ENCODE data around the gene NAPB.

The NAPB gene

DNA sequence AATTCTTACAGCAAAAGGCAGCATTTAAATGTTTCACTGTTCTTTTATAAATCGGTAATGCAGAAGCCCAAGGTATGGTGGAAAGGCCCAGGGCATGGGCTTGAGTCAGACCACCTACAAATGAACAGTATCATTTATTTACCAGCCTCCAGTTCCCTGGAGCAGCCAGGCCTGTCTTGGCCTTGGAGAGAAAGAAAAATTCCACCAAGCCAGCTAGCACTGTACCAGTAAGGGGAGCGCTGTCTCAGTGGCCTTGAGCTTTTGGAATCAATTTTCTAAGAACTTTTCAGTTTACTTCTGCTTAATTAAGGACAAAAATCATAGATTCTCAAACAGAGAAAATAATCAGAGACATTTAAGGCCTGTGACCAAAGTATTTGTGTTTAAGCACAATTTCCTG, 12.3 kb downstream of the NAPB start:
- DNase-seq (ENCODE audit: low read depth, low spot score): no peak
- no peak overlapping the region for H3K27ac ChIP-seq

- no peak for DNase-seq (ENCODE audit: low read depth, low spot score)
Measured at GRCh38 chr20:23407781-23408464, 13.4 kb downstream of the NAPB start.

DNA sequence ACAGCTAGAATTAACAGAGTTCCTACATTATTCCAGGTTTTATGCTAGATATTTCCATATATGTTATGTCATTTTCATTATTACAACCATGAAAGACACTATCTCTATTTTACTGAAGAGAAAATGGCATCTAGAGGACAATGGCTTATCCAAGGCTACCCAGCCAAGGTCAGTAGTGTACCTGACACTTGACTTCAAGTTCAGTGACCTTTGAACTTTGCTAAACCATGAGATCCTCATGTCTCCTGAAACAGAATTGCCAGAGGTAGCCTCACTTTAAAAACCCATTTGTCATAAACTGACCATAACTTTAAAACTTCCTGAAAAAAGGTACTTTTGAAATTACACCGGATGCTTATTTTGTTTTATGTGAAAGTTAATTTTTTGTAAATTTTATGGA, 14.4 kb downstream of the NAPB start:
- H3K27ac ChIP-seq: no peak overlapping the region
- DNase-seq (ENCODE audit: low read depth, low spot score): no peak

More at GRCh38 chr20:23407781-23408464, 13.4 kb downstream of the NAPB start:
- H3K27ac ChIP-seq: no peak overlapping the region

DNA sequence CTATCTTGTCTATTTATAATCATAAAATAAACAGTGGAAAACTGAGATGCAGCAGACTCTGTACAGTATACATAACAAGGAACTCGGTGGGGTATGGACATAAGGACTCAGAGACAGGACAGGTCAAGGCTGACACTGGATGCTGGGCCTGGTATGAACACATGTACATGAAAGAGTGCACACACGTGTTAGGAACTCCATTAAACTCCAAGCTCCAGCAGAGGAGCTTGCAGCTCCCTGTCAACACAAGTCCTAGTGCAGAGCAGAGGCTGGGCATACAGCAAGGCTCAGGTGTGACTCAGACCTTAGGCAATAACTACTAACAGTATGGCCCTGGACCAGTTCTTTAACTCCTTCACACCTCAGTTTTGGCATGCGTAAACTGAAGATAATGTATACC, 17.1 kb downstream of the NAPB start:
- peak; percentile 45 for DNase-seq (ENCODE audit: low read depth, low spot score)
- no peak overlapping the region for H3K27ac ChIP-seq

DNA sequence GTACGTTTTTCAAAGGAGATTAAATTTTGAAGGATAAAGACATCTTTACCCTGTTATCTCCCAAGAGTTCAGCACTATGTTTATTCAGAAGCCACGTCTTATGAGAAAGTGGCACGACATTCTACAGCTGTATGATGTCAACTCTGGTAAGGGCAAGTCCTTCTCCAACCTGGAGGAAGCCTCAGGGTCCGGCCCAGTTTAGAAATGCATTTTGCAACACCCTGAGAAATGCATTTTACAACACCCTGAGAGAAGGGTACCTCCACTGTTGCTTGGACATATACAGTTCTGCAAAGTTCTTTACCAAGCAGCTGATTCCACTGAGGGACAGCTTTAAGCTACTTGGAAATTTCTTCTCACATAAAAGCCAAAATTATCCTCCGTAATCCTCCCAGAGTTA, 17.5 kb downstream of the NAPB start:
- no peak overlapping the region for H3K27ac ChIP-seq
- no peak for DNase-seq (ENCODE audit: low read depth, low spot score)

- no peak for DNase-seq (ENCODE audit: low read depth, low spot score)
- no peak overlapping the region for H3K27ac ChIP-seq
Measured at GRCh38 chr20:23401051-23401450, 20.2 kb downstream of the NAPB start.

DNA sequence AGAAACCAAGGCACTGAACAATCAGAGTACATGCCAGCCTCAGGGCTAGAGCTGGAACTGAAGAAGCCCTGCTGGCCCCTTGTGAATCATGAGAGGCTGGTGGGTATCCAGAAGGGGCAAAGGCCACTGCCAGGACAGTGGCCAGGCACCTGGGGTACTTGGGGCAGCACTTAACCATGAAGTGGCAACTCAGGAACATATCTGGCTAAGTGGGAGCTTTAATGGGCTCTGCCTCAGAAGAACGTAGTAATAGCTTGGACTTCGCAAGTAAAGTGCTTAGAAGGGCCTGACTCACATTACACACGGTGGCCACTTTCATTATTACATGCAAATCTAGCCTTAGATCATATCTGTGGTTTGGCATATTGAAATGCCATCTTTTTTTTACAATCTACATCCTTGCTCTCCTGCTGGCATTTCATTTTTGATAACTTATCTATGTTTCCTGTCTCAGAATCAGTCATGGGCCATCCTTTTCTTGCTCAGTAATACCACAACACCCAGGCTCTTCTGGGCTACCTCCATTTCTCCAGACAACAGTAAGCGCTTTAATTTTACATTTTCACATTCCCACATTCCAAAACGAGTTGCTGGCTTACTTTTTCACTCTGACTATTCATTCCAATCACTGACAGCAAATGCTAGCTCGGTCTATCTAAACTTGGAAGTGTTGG, 21.6 kb downstream of the NAPB start:
- DNase-seq (ENCODE audit: low read depth, low spot score): no peak
- H3K27ac ChIP-seq: no peak overlapping the region

DNA sequence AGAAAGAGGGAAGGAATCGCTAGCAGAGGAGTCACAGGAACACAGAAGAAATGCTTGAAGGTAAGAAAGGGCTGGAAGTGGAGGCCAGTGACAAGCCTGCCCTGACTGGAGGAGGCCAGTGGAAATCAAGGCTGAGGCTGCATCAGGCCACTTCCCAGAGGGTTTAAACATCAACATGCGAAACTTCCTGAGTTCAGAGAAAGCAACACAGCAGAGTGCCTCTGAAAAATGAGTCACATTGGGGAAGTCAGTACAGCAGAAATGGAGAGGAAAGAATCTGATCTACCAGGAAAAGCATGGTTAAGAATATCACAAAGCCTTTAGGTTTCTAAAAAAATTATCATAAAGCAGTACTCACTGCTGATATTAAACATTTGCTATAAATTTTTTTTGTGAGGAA, 23.3 kb downstream of the NAPB start:
- no peak for DNase-seq (ENCODE audit: low read depth, low spot score)
- no peak overlapping the region for H3K27ac ChIP-seq

- no peak for DNase-seq (ENCODE audit: low read depth, low spot score)
- no peak overlapping the region for H3K27ac ChIP-seq
Measured at GRCh38 chr20:23396950-23397627, 24.2 kb downstream of the NAPB start.

DNA sequence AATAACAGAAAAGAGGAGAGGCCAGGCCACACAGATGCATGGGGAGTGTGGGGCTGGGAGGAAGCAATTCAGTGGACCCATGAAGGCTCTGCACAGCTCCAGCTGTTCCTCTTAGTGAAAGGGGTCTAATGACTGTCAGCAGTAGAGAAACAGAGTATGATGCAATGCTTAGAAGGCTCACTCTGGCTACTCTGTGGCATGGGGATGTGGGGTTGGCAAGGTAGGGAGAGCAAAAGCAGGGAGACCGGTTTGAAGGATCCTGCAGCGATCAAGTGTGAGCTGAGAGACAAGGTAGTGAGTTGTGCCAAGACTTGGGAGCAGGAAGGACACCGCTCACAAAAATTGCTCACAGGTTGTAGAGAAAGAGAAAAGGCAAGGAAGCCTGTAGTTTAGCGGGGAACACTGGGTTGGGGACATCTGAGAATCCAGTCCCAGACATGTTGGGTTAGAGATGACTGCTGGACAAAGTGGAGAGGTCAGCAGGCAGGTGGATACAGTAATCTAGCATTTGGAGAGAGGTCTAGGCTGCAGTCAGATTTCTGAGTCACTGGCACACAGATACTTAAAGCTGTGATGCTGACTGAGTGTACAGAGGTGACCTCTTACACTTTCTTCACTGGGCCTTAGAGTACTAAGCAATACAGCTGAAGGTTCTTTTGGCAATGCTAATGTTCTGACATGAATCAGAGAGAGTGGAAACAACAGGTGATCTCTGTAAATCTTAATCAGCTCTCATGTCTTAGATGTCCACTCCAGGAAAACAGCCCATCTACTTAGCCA, 27.1 kb downstream of the NAPB start:
- H3K27ac ChIP-seq: no peak overlapping the region
- no peak for DNase-seq (ENCODE audit: low read depth, low spot score)

GRCh38 chr20:23391707-23392310, 29.5 kb downstream of the NAPB start:
- no peak for DNase-seq (ENCODE audit: low read depth, low spot score)
- no peak overlapping the region for H3K27ac ChIP-seq

GRCh38 chr20:23390091-23390774, 31.1 kb downstream of the NAPB start:
- DNase-seq (ENCODE audit: low read depth, low spot score): no peak
- no peak overlapping the region for H3K27ac ChIP-seq

DNA sequence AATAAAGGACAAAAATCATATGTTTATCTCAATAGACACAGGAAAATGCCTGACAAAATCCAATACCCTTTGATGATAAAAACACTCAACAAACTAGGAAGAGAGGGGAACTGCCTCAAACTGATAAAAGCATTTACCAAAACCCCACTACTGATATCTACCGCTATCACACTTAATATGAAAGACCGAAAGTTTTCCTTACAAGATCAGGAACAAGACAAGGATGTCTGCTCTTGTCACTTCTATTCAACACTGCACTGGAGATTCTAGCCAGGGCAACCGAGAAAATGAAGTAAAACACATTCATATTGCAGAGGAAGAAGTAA, 34.2 kb downstream of the NAPB start:
- DNase-seq (ENCODE audit: low read depth, low spot score): no peak
- no peak overlapping the region for H3K27ac ChIP-seq

DNA sequence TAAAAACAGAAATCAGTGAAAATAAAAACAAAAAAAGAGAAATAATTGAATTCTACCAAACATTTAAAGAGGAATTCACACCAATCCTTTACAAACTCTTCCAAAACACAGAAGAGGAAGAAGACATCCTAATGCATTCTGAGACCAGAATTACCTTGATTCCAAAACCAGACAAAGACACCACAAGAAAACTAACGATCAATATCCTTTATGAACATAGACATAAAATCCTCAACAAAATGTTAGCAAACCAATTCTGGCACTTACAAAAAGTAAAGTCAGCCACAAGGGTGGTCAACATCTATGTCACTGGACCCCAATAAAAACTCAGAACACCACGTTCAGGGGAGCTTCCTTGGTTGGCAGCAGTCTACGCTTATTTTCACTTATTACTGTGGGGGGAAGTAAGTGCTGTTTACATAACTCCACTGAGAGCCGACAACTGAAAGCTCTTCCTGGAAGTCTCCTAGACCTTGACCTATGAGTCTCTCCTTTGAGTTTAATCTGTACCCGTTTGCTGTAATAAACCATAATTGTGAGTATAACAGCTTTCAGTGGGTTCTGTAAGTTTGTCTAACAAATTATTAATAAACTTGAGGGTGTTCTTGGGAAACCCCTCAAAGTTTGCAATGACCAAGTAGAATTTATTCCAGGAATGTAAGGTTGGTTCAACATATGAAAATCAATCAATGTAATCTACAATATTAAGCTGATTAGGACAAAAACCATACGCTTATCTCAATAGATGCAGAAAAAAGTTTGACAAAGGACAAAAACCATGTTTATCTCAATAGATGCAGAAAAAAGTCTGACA, 34.8 kb downstream of the NAPB start:
- no peak overlapping the region for H3K27ac ChIP-seq

DNA sequence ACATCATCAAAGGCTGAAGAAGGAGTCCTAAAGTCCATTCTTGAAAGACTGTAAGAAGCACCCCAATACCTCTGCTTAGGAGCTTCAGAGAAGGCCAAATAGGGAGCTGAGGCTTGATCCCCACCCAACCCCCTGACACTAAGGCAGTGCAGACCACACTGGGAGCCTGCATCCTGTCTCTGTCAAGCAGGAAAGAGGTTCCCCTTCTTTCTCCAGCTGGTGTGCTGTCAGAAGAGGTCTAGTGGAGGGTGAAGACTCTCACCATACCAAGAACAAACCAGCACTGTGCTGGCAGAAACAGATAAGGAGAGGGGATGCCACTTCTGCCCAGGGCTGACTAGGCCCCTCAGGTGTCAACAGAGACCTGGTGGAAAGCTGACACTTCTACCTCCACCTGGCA, 39.4 kb downstream of the NAPB start:
- DNase-seq (ENCODE audit: low read depth, low spot score): no peak
- H3K27ac ChIP-seq: no peak overlapping the region

More for the DNA sequence above, 34.8 kb downstream of the NAPB start:
- DNase-seq (ENCODE audit: low read depth, low spot score): no peak

DNA sequence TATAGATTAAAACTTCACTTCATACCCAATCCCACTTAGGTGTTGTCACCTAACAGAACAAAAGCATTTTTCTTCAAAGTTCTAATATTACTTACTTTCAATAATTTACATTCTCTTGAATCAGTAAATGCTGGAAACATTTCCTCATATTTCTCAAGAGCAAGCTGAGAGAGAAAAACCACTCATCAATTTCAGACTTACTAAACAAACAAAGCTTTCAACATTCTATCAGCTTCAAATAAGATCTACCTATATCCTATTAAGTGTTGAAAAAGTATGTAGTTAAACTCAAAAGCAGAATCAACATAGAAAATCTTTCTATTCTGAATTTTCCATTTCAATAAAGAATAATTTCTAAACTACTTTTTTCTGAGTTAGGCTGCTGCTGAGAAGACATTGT, 41.5 kb downstream of the NAPB start:
- no peak overlapping the region for H3K27ac ChIP-seq
- no peak for DNase-seq (ENCODE audit: low read depth, low spot score)

GRCh38 chr20:23375827-23376226, 45.5 kb downstream of the NAPB start:
- no peak for DNase-seq (ENCODE audit: low read depth, low spot score)
- H3K27ac ChIP-seq: no peak overlapping the region

GRCh38 chr20:23374441-23374840, 46.8 kb downstream of the NAPB start:
- H3K27ac ChIP-seq: no peak overlapping the region
- no peak for DNase-seq (ENCODE audit: low read depth, low spot score)

DNA sequence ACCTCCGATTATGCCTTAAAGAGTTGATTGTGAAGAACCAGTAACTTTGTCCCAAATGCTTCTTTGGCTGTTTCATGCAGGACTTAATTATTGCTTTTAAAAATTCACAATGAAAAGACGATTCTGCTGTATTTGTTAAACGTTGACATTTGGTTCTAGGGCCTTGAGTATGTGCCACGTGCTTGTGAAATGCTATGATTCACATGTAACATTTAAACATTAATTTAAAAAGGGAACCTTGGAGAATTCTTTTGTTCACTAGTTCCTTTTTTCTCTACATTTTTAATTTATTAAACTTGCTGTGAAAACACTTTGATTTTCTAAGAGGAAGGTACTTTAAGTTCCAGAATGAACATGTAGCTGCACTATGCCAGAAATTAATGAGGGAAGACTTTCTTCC, 49.8 kb downstream of the NAPB start:
- H3K27ac ChIP-seq: no peak overlapping the region
- DNase-seq (ENCODE audit: low read depth, low spot score): no peak
